Cerebellar cortex (tissue), 1 donor: ENCODE data around the gene SCFD2.
A peak's percentile ranks its signal among the peaks of the same experiment; 100 is the strongest.
"Not testable (repeated sequence)": the region's sequence is repeated elsewhere in the genome, so short reads cannot be mapped to it uniquely, and the experiment has no call there.

Source experiments
- DNase-seq: peaks from one replicate; pipeline ENCODE4 v3.0.0-alpha.2; 2015; ENCODE audit warnings: low spot score

The SCFD2 gene

DNA sequence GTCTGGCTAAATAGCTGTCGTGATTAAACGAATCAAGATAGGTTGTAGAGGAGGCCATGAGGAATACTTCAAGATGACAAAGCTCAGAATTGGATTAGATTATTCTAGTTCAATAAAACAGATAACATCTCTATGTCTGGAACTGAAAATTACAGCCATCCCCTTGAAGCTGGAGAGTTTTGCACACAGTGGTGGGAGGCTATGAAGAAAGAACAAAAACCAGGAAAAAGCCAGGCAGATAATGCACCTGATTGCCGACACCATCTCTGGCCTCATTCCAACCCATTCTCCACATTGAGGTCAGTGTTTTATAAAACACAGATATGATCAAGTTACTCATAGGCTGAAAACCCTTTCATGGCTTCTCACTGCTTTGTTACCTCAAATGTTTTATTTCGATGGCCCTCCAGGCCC lies 315.5 kb downstream of the SCFD2 start:
- no peak for DNase-seq

DNA sequence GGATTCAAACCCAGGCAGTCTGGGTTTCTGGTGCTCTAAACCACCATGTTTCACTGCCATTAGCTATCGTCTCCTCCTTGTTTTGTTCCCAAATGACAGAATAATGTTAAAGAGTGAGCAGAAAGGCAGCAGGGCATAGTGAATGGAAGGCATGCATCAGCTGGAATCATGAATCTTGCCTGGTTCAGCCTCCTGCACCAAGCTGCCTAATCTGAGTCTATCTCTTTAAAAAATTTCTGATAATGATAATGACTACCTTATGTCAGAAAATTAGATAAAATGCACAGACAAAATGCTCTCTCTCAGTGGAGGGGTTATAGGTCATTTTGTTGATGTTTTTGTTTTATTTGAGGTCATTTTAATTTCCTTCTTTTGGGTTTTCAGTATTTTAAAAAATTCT lies 316.3 kb downstream of the SCFD2 start:
- no peak for DNase-seq

- DNase-seq, result no peak
Measured at GRCh38 chr4:53044651-53044960, 321.3 kb downstream of the SCFD2 start.

- no peak for DNase-seq
Measured at GRCh38 chr4:53043891-53044650, 321.8 kb downstream of the SCFD2 start.

DNA sequence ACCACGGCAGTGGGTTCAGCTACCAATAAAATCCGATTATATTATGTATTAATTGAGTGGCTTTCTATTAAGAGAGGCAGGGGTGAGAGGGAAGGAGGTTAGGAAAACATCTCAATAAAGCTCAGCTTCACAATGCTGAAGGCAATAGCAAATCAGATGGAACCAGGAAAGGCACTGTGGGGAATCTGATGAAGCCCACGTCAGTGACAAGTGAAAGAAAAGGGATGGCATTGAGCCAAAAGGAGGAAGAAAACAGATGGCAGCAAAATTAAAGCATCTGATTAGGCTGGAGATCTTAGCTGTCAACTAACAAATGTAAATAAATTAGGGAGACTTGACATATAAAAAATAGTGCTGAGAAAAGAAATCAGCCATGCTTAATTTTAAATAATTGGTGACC lies 322.8 kb downstream of the SCFD2 start:
- peak; percentile 80 for DNase-seq

GRCh38 chr4:53040851-53041250 lies 325.0 kb downstream of the SCFD2 start:
- no peak for DNase-seq

DNA sequence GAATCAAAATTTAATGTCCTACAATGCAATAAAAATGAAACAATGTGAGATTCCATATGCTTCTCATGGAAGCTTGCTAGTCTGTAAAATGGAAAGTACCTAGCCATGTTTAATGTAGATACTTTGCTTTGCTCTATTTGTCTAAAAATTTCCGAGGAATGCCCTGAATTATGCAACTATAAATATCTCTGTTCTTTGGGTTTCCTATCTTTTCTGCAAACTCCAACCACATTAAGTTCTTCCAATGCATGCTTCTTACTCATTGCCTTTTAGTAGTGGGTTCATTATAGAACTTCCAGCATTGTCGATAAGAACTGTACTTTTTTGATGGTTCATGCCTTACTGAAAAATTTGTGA lies 325.4 kb downstream of the SCFD2 start:
- DNase-seq, result no peak

GRCh38 chr4:53039741-53040458 lies 326.0 kb downstream of the SCFD2 start:
- no peak for DNase-seq

GRCh38 chr4:53037892-53038291 lies 328.0 kb downstream of the SCFD2 start:
- no peak for DNase-seq

DNA sequence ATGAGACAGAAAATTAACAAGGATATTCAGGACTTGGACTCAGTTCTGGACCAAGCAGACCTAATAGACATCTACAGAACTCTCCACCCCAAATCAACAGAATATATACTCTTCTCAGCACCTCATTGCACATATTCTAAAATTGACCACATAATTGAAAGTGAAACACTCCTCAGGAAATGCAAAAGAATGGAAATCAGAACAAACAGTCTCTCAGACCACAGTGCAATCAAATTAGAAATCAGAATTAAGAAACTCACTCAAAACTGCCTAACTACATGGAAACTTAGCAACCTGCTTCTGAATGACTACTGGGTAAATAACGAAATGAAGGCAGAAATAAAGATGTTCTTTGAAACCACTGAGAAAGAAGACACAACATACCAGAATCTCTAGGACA lies 333.0 kb downstream of the SCFD2 start:
- not testable (repeated sequence) for DNase-seq

DNA sequence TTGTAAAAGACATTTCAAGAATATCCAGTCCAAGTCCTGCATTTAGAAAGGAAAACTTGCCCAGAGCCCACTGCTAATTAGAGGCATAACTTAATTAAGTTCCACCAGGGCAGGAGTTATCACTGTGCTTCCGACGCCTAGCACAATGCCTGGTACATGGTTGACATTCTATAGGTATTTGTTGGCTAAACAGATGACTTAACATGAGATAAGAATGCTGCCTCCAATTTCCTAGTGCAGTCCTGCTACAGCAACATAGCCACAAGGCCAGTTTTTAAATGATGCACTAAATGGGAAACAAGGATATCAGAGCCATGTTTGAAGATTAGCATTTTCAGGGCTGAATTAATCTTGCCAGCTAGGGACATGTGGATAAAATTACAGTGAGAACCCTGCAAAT lies 339.6 kb downstream of the SCFD2 start:
- DNase-seq, result no peak

- no peak for DNase-seq
Measured at GRCh38 chr4:53023677-53024299, 342.1 kb downstream of the SCFD2 start.

DNA sequence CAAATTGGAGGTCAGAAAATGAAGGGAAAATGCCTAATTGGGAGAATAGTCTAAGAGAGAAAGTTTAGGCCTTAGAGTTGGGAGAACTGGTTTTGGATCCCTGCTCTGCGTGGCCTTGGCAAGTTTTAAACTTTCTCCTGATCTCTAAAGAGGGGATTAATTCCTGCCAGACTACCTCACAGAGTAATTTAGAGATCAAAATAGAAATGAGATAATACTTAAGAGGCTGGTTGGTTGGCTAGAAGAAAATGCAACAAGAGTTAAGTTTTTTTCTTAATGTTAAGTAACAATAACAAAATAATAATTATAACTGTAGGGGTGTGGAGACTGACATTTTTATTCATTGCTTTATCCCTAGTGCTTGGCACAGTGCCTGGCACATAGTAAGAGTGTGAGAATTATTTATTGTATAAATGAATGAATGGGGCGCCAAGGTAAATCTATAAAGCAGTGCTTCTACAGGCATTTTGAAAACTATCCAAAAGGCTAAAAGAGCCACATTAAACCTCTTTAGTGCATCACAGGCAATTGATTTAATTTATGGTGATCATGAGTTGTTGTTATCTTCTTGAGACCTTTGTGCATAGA lies 343.3 kb downstream of the SCFD2 start:
- DNase-seq, result no peak

DNA sequence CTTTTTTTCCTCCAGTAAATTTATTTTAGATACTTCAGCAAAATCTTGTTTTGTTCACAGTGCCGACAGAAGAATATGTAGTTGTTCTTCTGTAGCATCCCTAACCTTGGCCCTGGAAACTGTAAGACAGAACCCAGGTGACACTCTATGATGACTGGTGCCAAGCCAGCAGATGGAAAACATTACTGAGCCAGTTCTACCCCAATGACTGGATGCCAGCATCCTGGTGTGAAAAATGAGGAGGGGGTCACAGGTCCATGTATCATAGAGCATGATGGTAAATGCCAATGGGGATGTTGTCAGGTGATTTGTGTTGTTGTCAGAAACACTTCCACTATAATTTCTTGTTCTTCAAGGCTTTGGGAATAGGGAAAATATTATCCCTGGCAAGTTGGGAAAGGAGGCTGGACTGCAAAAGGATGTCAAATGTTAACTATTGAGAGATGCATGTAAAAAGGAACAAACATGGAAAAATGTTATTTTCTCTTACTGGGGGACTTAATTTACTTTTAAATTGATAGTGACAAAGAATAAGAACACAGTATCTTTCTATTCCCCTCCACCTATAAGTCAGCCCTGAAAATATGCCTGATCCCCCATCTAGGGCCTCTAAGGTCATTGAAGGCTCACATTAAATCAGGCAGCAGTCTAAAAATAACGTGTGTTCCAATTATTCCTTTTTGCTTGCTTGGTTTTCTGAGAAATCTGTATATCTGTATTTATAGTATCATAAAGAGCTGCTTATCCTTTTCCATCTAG lies 343.9 kb downstream of the SCFD2 start:
- peak; percentile 82 for DNase-seq

- DNase-seq, result no peak
Measured at GRCh38 chr4:53019485-53020382, 346.1 kb downstream of the SCFD2 start.

DNA sequence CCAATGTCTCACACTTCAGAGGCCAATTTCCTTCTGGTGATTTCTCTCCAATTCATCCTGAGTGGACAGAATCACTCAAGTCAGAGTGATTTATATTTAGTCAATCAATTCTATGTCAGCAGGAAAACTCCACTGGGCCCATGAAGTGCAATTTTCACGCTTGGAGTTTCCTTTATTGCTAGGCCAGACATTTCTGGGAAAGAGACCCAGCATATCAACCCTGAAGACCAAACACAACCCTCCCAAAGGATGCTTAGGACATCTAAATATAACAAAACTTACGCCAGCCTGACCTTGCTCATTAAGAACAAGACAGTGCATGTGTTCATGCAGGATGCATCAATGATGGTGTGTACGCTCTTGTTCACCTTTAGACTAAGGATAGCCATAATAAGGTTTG lies 347.4 kb downstream of the SCFD2 start:
- no peak for DNase-seq

- DNase-seq, result no peak
Measured at GRCh38 chr4:53016099-53016820, 349.6 kb downstream of the SCFD2 start.

- peak; percentile 38 for DNase-seq
Measured at GRCh38 chr4:53015681-53016080, 350.2 kb downstream of the SCFD2 start.

GRCh38 chr4:53014881-53015280 lies 351.0 kb downstream of the SCFD2 start:
- no peak for DNase-seq
